MCF 10A (cell line): ENCODE measurements around the gene VPS13A. TPM values are rescaled to one million over a fixed set of nuclear protein-coding genes. Genes with fewer than 3 reads are reported as not detected.
A peak's percentile ranks its signal among the peaks of the same experiment; 100 is the strongest.

Experiments
- BruUV-seq: library from RNA; stranded (reverse); fragments of 400-500 nt; replicated peaks from 2 replicates; lab custom pipeline; 2021; lab: Mats Ljungman, UMichigan
- CTCF ChIA-PET: fragments of 300-600 bp; sonication (Branson Sonifier 250); formaldehyde crosslinking; extraction: SDS; loops from one replicate; lab custom pipeline; 2021; ENCODE audit warnings: antibody characterized with exemption, inconsistent platforms; lab: Yijun Ruan, JAX
- POLR2A ChIA-PET: fragments of 300-600, 350-650 bp; sonication (Branson Sonifier 250); formaldehyde crosslinking; extraction: SDS; loops from one replicate; lab custom pipeline; 2020; ENCODE audit warnings: antibody characterized with exemption, inconsistent platforms; lab: Yijun Ruan, JAX
- DNase-seq: peaks from one replicate; pipeline ENCODE4 v3.0.0-alpha.2; 2018; ENCODE audit not compliant: unreplicated experiment
- H3K27ac Mint-ChIP-seq: one replicate; pipeline ENCODE4 v1.8.0; 2022; ENCODE audit warnings: mild to moderate bottlenecking, low read depth, mixed read lengths; ENCODE audit not compliant: unreplicated experiment
- H3K27me3 Mint-ChIP-seq: one replicate; pipeline ENCODE4 v1.8.0; 2022; ENCODE audit warnings: mixed read lengths; ENCODE audit not compliant: insufficient read depth, unreplicated experiment
- H3K36me3 Mint-ChIP-seq: one replicate; pipeline ENCODE4 v1.8.0; 2022; ENCODE audit warnings: mild to moderate bottlenecking, moderate library complexity, mixed read lengths; ENCODE audit not compliant: insufficient read depth, unreplicated experiment
- H3K4me1 Mint-ChIP-seq: one replicate; pipeline ENCODE4 v1.8.0; 2022; ENCODE audit warnings: mixed read lengths; ENCODE audit not compliant: insufficient read depth, unreplicated experiment
- H3K4me3 Mint-ChIP-seq: one replicate; pipeline ENCODE4 v1.8.0; 2022; ENCODE audit warnings: mild to moderate bottlenecking, moderate library complexity, mixed read lengths; ENCODE audit not compliant: unreplicated experiment
- H3K9me3 Mint-ChIP-seq: one replicate; pipeline ENCODE4 v1.8.0; 2022; ENCODE audit warnings: mixed read lengths; ENCODE audit not compliant: unreplicated experiment
- intact Hi-C: fragments of 100-400 bp; cut with micrococcal nuclease; formaldehyde crosslinking; loops from 2 replicates; pipeline ENCODE4 v1.14.1; 2022
- total RNA-seq: library from RNA; stranded (reverse); gene quantifications from 2 replicates; pipeline ENCODE4 v1.2.3, GENCODE V29; 2022
- TF ChIP-seq, protein P1 (sequence below): fragments of 200-600 bp; IDR thresholded peaks from one replicate; pipeline ENCODE4 v1.8.0; 2022; ENCODE audit warnings: antibody characterized with exemption, mild to moderate bottlenecking; ENCODE audit not compliant: unreplicated experiment

The VPS13A gene
- total RNA-seq, 1 experiment from 2014 or later = 29.6 TPM

DNA sequence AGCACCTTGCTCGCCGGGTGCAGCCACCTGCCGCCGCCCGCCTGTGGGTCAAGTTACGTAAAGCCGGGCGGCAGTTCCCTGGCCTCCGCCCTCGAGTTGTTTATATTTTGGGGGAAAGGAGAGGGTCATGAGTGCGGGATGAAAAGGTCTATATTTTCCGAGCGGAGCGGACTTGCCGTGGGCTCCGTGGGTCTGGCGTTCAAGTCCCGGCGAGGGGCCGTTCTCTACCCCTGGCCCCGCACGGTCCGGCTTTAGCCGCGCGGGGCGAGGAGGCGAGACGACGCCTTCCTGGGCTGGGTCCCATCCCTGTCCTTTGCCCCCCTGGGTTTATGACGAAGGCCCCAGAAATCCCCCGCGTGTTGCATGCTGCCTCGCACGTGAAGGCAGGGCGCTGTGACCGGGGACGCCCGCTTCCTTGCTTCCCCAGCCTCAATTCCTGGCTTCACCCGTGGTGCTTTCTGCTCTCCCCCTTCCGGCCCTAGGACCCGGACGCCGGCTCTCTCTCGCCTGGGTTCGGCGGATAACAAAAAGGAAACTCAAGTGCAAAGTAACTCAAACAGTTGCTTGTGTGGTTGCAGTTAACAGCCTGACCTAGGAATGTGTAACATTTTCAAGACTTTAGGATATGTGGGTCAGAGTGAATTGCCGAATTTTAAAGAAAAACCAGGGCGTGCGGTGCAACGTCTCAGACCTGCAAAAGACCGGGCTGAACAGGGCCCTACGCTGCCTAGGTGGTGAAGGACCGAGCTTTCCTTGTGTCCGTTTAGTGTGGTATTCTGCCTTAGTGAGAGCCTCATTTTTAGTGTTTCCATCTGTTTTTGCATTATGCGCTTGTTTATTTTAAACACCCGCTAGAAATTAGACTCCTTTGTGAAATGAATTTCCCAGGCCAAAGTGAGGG, 810 bp downstream of the VPS13A start:
- ChIA-PET CTCF (interaction anchor here (1.1 to 3.3 kb wide), 2 partner anchors 12 to 129 kb away, joined by 3 to 34 read pairs; no protein-coding TSS in a partner anchor), POLR2A (interaction anchor here (0.6 to 3.8 kb wide), 14 partner anchors 12 to 1090 kb away, joined by 3 to 24 read pairs (median 4); no protein-coding TSS in a partner anchor)
- BruUV-seq = TSS peak; percentile 26
- H3K27me3 Mint-ChIP-seq = no peaks in the 10 kb centered on the region
- H3K27ac Mint-ChIP-seq = peak overlapping the region; percentile 71
- H3K4me1 Mint-ChIP-seq = peaks cover 14% of the 10 kb centered on the region
- peak overlapping the region; percentile 96 for H3K4me3 Mint-ChIP-seq
- TF ChIP-seq, protein P1, sequence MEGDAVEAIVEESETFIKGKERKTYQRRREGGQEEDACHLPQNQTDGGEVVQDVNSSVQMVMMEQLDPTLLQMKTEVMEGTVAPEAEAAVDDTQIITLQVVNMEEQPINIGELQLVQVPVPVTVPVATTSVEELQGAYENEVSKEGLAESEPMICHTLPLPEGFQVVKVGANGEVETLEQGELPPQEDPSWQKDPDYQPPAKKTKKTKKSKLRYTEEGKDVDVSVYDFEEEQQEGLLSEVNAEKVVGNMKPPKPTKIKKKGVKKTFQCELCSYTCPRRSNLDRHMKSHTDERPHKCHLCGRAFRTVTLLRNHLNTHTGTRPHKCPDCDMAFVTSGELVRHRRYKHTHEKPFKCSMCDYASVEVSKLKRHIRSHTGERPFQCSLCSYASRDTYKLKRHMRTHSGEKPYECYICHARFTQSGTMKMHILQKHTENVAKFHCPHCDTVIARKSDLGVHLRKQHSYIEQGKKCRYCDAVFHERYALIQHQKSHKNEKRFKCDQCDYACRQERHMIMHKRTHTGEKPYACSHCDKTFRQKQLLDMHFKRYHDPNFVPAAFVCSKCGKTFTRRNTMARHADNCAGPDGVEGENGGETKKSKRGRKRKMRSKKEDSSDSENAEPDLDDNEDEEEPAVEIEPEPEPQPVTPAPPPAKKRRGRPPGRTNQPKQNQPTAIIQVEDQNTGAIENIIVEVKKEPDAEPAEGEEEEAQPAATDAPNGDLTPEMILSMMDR = no peak
- H3K9me3 Mint-ChIP-seq = no peaks in the 10 kb centered on the region
- intact Hi-C loops = loop anchor here (5.0 kb wide), 2 partner anchors 39 to 114 kb away; no protein-coding TSS in a partner anchor
- H3K36me3 Mint-ChIP-seq = no peaks in the 10 kb centered on the region
- DNase-seq = peak; percentile 52

DNA sequence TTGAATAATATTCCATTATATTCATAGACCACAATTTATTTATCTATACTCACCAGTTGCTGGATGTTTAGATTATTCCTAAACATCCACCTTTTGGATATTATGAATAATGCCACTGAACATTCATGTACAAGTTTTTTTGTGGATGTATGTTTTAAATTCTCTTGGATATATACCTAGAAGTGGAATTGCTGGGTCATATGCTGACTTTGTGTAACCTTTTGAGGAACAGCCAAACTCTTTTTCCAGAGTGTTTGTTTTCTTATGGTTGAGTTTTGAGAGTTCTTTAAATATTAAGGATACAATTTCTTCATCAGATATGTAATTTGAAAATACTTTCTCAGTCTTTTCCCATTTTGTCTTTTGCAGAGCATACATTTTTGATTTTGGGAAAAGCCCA, 2.7 kb downstream of the VPS13A start:
- intact Hi-C loops = loop anchor here (10.0 kb wide), 1 partner anchor 155 kb away; no protein-coding TSS in a partner anchor
- POLR2A ChIA-PET = no interaction called here
- Mint-ChIP-seq H3K36me3 (peaks cover 6% of the 10 kb centered on the region), H3K27ac (peak overlapping the region; percentile 71), H3K9me3 (no peaks in the 10 kb centered on the region), H3K4me1 (peaks cover 14% of the 10 kb centered on the region), H3K4me3 (peak overlapping the region; percentile 96), H3K27me3 (no peaks in the 10 kb centered on the region)
- CTCF ChIA-PET = no interaction called here
- BruUV-seq = no TSS peak
- TF ChIP-seq, protein P1 = no peak
- no peak for DNase-seq

DNA sequence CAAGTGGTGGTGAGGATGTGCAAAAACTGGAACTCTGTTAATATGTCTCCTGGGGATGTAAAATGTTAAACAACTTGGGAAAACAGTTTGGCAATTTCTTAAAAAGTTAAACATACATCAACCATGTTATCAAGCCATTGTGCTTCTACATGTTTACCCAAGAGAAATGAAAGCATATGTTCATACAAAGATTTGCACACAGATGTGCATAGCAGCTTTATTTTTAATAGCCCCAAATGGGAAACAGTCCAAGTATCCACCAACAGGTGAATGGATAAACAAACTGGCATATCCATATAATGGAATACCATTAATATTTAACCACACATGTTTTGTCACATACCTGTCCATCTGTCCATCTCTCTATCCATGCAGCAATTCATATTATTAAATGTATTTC, 6.2 kb downstream of the VPS13A start:
- ChIA-PET CTCF (interaction anchor here (0.6 to 1.1 kb wide), 5 partner anchors 12 to 136 kb away, joined by 3 to 6 read pairs (median 3); no protein-coding TSS in a partner anchor), POLR2A (no interaction called here)
- BruUV-seq = no TSS peak
- Mint-ChIP-seq H3K4me1 (peaks cover 14% of the 10 kb centered on the region), H3K4me3 (no peak overlapping the region), H3K27me3 (no peaks in the 10 kb centered on the region), H3K9me3 (peaks cover 8% of the 10 kb centered on the region), H3K36me3 (peaks cover 9% of the 10 kb centered on the region), H3K27ac (no peak overlapping the region)
- no peak for DNase-seq
- TF ChIP-seq, protein P1 = no peak
- intact Hi-C loops = loop anchor here (10.0 kb wide), 1 partner anchor 151 kb away; no protein-coding TSS in a partner anchor

DNA sequence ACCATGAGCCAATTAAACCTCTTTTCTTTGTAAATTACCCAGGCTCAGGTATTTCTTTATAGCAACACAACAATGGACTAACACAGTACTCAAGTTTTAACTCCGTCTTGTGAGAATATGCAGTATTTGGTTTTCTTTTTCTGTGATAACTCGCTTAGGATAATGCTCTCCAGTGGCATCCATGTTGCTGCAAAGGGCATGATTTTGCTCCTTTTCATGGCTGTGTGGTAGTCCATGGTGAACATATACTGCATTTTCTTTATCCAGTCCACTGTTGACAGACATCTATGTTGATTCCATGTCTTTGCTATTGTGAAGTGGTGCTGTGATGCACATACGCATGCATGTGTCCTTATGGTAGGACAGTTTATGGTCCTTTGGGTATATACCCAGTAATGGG, 10.9 kb downstream of the VPS13A start:
- CTCF ChIA-PET = interaction anchor here (0.6 kb wide), 1 partner anchor 1073 kb away, joined by 3 read pairs; no protein-coding TSS in a partner anchor
- TF ChIP-seq, protein P1 = no peak
- DNase-seq = no peak

More for the DNA sequence above, 10.9 kb downstream of the VPS13A start:
- POLR2A ChIA-PET = no interaction called here
- intact Hi-C loops = loop anchor here (10.0 kb wide), 1 partner anchor 147 kb away; no protein-coding TSS in a partner anchor
- Mint-ChIP-seq H3K9me3 (peaks cover 19% of the 10 kb centered on the region), H3K27me3 (no peaks in the 10 kb centered on the region), H3K4me1 (no peaks in the 10 kb centered on the region), H3K27ac (no peak overlapping the region), H3K4me3 (no peak overlapping the region), H3K36me3 (peaks cover 9% of the 10 kb centered on the region)
- no TSS peak for BruUV-seq
